GM19043 (cell line): ENCODE data around the gene MPI.
A peak's percentile ranks its signal among the peaks of the same experiment; 100 is the strongest.
"Not testable (repeated sequence)": the region's sequence is repeated elsewhere in the genome, so short reads cannot be mapped to it uniquely, and the experiment has no call there.

Experiments
- ATAC-seq: cut with Tn5 transposase; IDR thresholded peaks from one replicate; pipeline ENCODE4 v1.9.1; 2021; ENCODE audit warnings: low read depth; ENCODE audit not compliant: unreplicated experiment

Gene MPI

GRCh38 chr15:74889390-74889882 lies 406 bp upstream of the MPI start:
- ATAC-seq = no peak

GRCh38 chr15:74890665-74890960 lies 771 bp downstream of the MPI start:
- ATAC-seq = no peak

- no peak for ATAC-seq
These were observed 1.6 kb downstream of the MPI start for GRCh38 chr15:74891469-74891868.

- no peak for ATAC-seq
These were observed 2.5 kb downstream of the MPI start for GRCh38 chr15:74892313-74892712.

GRCh38 chr15:74892931-74893330 lies 3.1 kb downstream of the MPI start:
- no peak for ATAC-seq

GRCh38 chr15:74893627-74894026 lies 3.8 kb downstream of the MPI start:
- ATAC-seq = no peak

GRCh38 chr15:74894383-74894782 lies 4.5 kb downstream of the MPI start:
- not testable (repeated sequence) for ATAC-seq

GRCh38 chr15:74895830-74896229 lies 6.0 kb downstream of the MPI start:
- ATAC-seq = no peak

- ATAC-seq = no peak
These were observed 6.5 kb downstream of the MPI start for GRCh38 chr15:74896316-74896715.

- no peak for ATAC-seq
These were observed 7.5 kb downstream of the MPI start for GRCh38 chr15:74897300-74897701.

GRCh38 chr15:74901612-74902063 lies 11.8 kb downstream of the MPI start:
- no peak for ATAC-seq

GRCh38 chr15:74902295-74903075 lies 12.6 kb downstream of the MPI start:
- no peak for ATAC-seq

- ATAC-seq = no peak
These were observed 13.8 kb downstream of the MPI start for GRCh38 chr15:74903676-74904075.

GRCh38 chr15:74904190-74904805 lies 14.5 kb downstream of the MPI start:
- no peak for ATAC-seq

GRCh38 chr15:74906067-74906449 lies 16.2 kb downstream of the MPI start:
- peak; percentile 27 for ATAC-seq

- ATAC-seq = peak; percentile 74
These were observed 16.8 kb downstream of the MPI start, which contains the start of gene FAM219B for GRCh38 chr15:74906450-74907162. FAM219B (minus strand) TSS chr15:74906851; CDS start chr15:74906800, 51 bp downstream.

GRCh38 chr15:74907163-74907870 lies 17.5 kb downstream of the MPI start:
- no peak for ATAC-seq

GRCh38 chr15:74908635-74909034 lies 18.8 kb downstream of the MPI start:
- no peak for ATAC-seq

- ATAC-seq = no peak
These were observed 23.2 kb downstream of the MPI start for GRCh38 chr15:74913041-74913440.

GRCh38 chr15:74913799-74914198 lies 24.0 kb downstream of the MPI start:
- not testable (repeated sequence) for ATAC-seq

- no peak for ATAC-seq
These were observed 27.8 kb downstream of the MPI start for GRCh38 chr15:74917676-74918075.
